CD4-positive, alpha-beta T cell (primary cell): Measurements from ENCODE around the gene CROCC2. TPM values are rescaled to one million over a fixed set of nuclear protein-coding genes. Genes with fewer than 3 reads are reported as not detected.

Source experiments
- ATAC-seq: fragments of 200-7000 bp; cut with Tn5 transposase; one replicate; pipeline ENCODE4 v1.10.0; 2022; ENCODE audit warnings: mild to moderate bottlenecking; ENCODE audit not compliant: poor library complexity
- CTCF ChIA-PET: fragments of 350-600 bp; sonication (Branson Sonifier 250); formaldehyde crosslinking; loops from one replicate; lab custom pipeline; 2021; ENCODE audit warnings: antibody characterized with exemption, inconsistent platforms; lab: Charles Lee
- POLR2A ChIA-PET: fragments of 350-600 bp; sonication (Branson Sonifier 250); formaldehyde crosslinking; loops from one replicate; lab custom pipeline; 2021; ENCODE audit warnings: antibody characterized with exemption, inconsistent platforms; lab: Charles Lee
- DNase-seq, 14 experiments: peaks; one replicate each; pipeline ENCODE4 v3.0.0-alpha.2; 2013 to 2020; ENCODE audit warnings: mixed read lengths in 2 of 14
- H3K27ac ChIP-seq, 2 donors: one replicate each; pipeline versions ENCODE4 v1.5.1 to v1.7.0; 2013; ENCODE audit warnings: low read length in 2 of 2, low read depth in 1 of 2, mild to moderate bottlenecking in 1 of 2
- H3K27me3 ChIP-seq, 2 experiments: 1 replicate in 1 of 2; 2 replicates in 1 of 2; pipeline versions ENCODE4 v1.6.1 to v1.7.0; 2013; ENCODE audit warnings: low read length in 2 of 2, control low read depth in 1 of 2, mild to moderate bottlenecking in 1 of 2, moderate library complexity in 1 of 2; ENCODE audit not compliant: insufficient read depth in 2 of 2, control insufficient read depth in 1 of 2
- H3K36me3 ChIP-seq: one replicate; pipeline ENCODE4 v1.6.1; 2013; ENCODE audit warnings: low read length, control low read depth; ENCODE audit not compliant: insufficient read depth
- H3K4me1 ChIP-seq: one replicate; pipeline ENCODE4 v1.6.1; 2013; ENCODE audit warnings: low read length, control low read depth; ENCODE audit not compliant: insufficient read depth
- H3K4me3 ChIP-seq: one replicate; pipeline ENCODE4 v1.5.1; 2013; ENCODE audit warnings: mild to moderate bottlenecking, low read length, moderate library complexity
- H3K9me3 ChIP-seq, 2 experiments: 1 replicate in 1 of 2; 2 replicates in 1 of 2; pipeline versions ENCODE4 v1.6.1 to v1.7.0; 2013; ENCODE audit warnings: low read length in 2 of 2, mild to moderate bottlenecking in 2 of 2, control low read depth in 1 of 2, moderate library complexity in 1 of 2; ENCODE audit not compliant: control insufficient read depth in 1 of 2, insufficient read depth in 1 of 2
- H3K27ac Mint-ChIP-seq: one replicate; pipeline ENCODE4 v1.8.0; 2020; ENCODE audit warnings: mixed read lengths
- H3K27me3 Mint-ChIP-seq: one replicate; pipeline ENCODE4 v1.8.0; 2021; ENCODE audit warnings: mixed read lengths
- H3K36me3 Mint-ChIP-seq: one replicate; pipeline ENCODE4 v1.8.0; 2021; ENCODE audit warnings: low read depth, mixed read lengths
- H3K4me1 Mint-ChIP-seq: one replicate; pipeline ENCODE4 v1.8.0; 2021; ENCODE audit warnings: low read depth, mixed read lengths
- H3K4me3 Mint-ChIP-seq: one replicate; pipeline ENCODE4 v1.8.0; 2020; ENCODE audit warnings: mild to moderate bottlenecking, mixed read lengths
- H3K9me3 Mint-ChIP-seq: one replicate; pipeline ENCODE4 v1.8.0; 2020; ENCODE audit warnings: mixed read lengths
- CTCF ChIP-seq: fragments of 200-600 bp; IDR thresholded peaks from one replicate; pipeline ENCODE4 v1.8.0; 2022; ENCODE audit warnings: antibody characterized with exemption, mild to moderate bottlenecking
- intact Hi-C, 2 experiments: fragments of 100-400 bp; cut with DNase I in 1 of 2; cut with micrococcal nuclease in 1 of 2; formaldehyde crosslinking; loops; one replicate each; pipeline versions ENCODE4 v1.15.1 to v1.9.0; 2023 to 2025; cut with DNase I, micrococcal nuclease
- total RNA-seq, 174 experiments: library from RNA in 2 of 174; stranded (reverse) in 2 of 174; gene quantifications; one replicate each; pipeline ENCODE4 v1.2.3 and lab custom pipeline; 2021 to 2026

Gene CROCC2
- total RNA-seq, 2 experiments from 2014 or later = not detected

DNA sequence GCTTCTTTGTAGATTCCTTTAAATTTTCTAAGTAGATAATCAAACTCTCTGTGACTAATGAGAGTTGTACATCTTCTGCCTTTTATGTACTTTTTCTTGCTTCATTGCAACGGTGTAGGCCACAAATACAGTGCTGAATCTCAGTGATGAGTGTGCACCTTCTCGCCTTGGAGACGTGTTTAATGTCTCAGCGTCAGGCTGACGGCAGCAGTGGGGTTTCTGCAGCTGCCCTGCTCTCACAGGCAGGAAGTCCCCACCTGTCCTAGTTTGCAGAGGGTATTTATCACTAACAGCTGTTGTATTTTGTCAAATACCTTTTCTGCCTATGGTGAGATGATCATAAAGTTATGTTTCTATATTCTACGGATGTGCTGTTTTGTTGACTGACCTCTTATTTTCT is 24.2 kb upstream of the CROCC2 start:
- ChIA-PET POLR2A (no interaction called here), CTCF (no interaction called here)
- intact Hi-C loops = loop anchor here in 1 of 2 experiments (10.0 kb wide), 1 partner anchor 87 kb away; no protein-coding TSS in a partner anchor
- no peak for TF ChIP-seq CTCF
- Mint-ChIP-seq H3K9me3 (no peaks in the 10 kb centered on the region), H3K36me3 (no peaks in the 10 kb centered on the region), H3K4me3 (no peak overlapping the region), H3K27me3 (peaks cover 5% of the 10 kb centered on the region), H3K4me1 (no peaks in the 10 kb centered on the region), H3K27ac (no peak overlapping the region)
- Histone ChIP-seq H3K4me3 (no peak overlapping the region), H3K27ac (no peak overlapping the region), H3K9me3 (no peaks in the 10 kb centered on the region), H3K4me1 (no peaks in the 10 kb centered on the region), H3K27me3 (no peaks in the 10 kb centered on the region), H3K36me3 (no peaks in the 10 kb centered on the region)
- no peak for ATAC-seq
- peak in 1 of 14 experiments; percentile 9 for DNase-seq

GRCh38 chr2:240884221-240884620 is 21.9 kb upstream of the CROCC2 start:
- Histone ChIP-seq H3K9me3 (no peaks in the 10 kb centered on the region), H3K4me1 (no peaks in the 10 kb centered on the region), H3K4me3 (no peak overlapping the region), H3K36me3 (no peaks in the 10 kb centered on the region), H3K27ac (no peak overlapping the region), H3K27me3 (no peaks in the 10 kb centered on the region)
- DNase-seq (no peak), ATAC-seq (no peak)
- no peak overlapping the region for H3K27ac Mint-ChIP-seq
- no peaks in the 10 kb centered on the region for H3K36me3 Mint-ChIP-seq
- ChIA-PET POLR2A (no interaction called here), CTCF (no interaction called here)
- H3K9me3 Mint-ChIP-seq = no peaks in the 10 kb centered on the region
- no peak overlapping the region for H3K4me3 Mint-ChIP-seq
- H3K27me3 Mint-ChIP-seq = peaks cover 5% of the 10 kb centered on the region
- no peaks in the 10 kb centered on the region for H3K4me1 Mint-ChIP-seq
- no peak for TF ChIP-seq CTCF
- intact Hi-C loops = loop anchor here in 1 of 2 experiments (10.0 kb wide), 1 partner anchor 89 kb away; no protein-coding TSS in a partner anchor

DNA sequence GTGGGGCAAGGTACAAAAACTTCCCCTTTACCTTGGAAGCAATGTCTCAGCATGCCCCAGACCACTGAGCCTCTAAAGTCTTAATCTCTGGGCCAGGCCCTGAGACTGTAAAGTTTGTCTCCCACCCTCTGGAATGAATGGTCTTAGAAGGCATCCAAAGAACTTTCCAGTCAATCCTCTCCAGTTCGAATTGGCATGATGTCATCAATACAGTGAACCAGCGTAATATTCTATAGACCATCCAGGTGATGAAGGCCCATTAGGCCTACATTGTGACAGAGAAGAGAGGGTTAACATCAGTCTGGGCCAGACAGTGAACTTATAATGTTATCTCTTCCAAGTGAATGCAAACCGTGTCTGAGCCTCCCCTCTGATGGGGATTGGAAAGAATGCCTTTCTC is 21.4 kb upstream of the CROCC2 start:
- CTCF ChIA-PET = no interaction called here
- intact Hi-C loops = loop anchor here in 1 of 2 experiments (10.0 kb wide), 1 partner anchor 90 kb away; no protein-coding TSS in a partner anchor
- no peak for TF ChIP-seq CTCF
- ATAC-seq (no peak), DNase-seq (no peak)
- H3K27ac ChIP-seq = no peak overlapping the region
- no peaks in the 10 kb centered on the region for H3K9me3 ChIP-seq
- H3K4me1 ChIP-seq = no peaks in the 10 kb centered on the region
- H3K27me3 ChIP-seq = no peaks in the 10 kb centered on the region
- H3K36me3 ChIP-seq = no peaks in the 10 kb centered on the region
- H3K27me3 Mint-ChIP-seq = peaks cover 5% of the 10 kb centered on the region
- H3K36me3 Mint-ChIP-seq = no peaks in the 10 kb centered on the region
- H3K4me3 ChIP-seq = no peak overlapping the region
- no peak overlapping the region for H3K27ac Mint-ChIP-seq
- POLR2A ChIA-PET = no interaction called here
- no peak overlapping the region for H3K4me3 Mint-ChIP-seq
- no peaks in the 10 kb centered on the region for H3K4me1 Mint-ChIP-seq
- H3K9me3 Mint-ChIP-seq = no peaks in the 10 kb centered on the region
